GM12872 (cell line): ENCODE data around the gene PDGFC.

Source experiments
- TF ChIP-seq, protein P1 (sequence below): IDR thresholded peaks from 3 replicates; pipeline ENCODE4 v1.5.1; 2011; ENCODE audit warnings: low read depth, mild to moderate bottlenecking, low read length, moderate library complexity; ENCODE audit not compliant: insufficient read depth

PDGFC gene

DNA sequence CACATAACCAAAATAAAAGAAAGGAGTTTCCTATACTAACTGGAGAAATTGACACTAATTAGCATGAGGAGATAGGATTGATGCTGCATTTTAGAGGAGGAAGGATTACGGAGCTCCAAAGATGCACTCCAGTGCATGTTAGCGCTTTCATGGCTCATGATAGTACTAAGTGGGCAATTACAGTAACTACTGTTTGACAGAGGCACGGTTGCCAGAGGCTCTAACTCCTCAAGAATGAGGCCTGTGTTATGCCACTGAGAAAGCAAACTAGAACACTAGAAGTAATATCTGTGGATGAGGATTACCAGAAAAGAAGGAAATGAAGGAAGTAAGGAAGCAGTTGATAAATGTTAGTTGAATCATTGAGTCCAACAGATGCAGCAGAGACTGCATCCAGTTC, 19.6 kb upstream of the PDGFC start:
- TF ChIP-seq, protein P1, sequence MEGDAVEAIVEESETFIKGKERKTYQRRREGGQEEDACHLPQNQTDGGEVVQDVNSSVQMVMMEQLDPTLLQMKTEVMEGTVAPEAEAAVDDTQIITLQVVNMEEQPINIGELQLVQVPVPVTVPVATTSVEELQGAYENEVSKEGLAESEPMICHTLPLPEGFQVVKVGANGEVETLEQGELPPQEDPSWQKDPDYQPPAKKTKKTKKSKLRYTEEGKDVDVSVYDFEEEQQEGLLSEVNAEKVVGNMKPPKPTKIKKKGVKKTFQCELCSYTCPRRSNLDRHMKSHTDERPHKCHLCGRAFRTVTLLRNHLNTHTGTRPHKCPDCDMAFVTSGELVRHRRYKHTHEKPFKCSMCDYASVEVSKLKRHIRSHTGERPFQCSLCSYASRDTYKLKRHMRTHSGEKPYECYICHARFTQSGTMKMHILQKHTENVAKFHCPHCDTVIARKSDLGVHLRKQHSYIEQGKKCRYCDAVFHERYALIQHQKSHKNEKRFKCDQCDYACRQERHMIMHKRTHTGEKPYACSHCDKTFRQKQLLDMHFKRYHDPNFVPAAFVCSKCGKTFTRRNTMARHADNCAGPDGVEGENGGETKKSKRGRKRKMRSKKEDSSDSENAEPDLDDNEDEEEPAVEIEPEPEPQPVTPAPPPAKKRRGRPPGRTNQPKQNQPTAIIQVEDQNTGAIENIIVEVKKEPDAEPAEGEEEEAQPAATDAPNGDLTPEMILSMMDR = no peak

DNA sequence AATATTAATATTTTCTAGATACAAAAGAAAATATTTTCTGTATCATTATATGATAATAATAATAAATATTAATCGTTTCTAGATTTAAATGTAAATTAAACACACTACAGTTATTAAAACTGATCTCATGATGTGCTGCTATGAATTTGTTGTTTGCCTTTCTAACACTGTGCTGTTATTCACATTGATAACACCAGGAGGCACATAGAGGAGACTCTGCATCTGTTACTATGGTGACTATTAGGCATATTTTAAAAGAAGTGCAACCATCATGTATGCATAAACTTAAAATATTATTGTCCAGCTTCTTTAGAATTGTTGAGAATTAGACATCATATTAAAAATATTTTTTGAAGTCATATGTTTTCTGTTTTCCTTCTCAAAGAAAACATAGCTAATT, 11.8 kb upstream of the PDGFC start:
- TF ChIP-seq, protein P1 = no peak

DNA sequence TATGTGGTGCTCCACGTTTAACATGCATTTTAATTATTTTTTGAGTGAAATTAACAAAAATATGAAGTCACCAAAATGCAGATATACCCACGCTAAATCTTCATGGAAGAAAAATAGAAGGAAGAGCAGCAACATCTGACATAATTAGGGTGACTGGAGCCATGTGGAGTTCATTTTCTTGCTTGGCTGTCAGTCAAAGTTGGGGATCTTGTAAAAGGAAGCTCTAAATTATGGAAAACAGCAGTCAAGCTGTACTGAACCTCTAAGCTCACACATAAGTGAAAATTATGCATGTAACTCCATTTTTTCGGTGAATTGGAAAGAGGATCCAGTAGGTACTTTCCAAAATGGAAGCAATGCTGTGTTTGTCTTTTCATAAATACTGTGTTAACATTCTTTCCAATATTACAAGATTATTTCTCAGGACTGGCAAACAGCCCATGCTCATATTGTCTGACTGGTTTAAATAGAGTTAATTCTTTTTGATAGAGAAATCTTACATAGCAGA, 9.7 kb upstream of the PDGFC start:
- TF ChIP-seq, protein P1 = no peak

DNA sequence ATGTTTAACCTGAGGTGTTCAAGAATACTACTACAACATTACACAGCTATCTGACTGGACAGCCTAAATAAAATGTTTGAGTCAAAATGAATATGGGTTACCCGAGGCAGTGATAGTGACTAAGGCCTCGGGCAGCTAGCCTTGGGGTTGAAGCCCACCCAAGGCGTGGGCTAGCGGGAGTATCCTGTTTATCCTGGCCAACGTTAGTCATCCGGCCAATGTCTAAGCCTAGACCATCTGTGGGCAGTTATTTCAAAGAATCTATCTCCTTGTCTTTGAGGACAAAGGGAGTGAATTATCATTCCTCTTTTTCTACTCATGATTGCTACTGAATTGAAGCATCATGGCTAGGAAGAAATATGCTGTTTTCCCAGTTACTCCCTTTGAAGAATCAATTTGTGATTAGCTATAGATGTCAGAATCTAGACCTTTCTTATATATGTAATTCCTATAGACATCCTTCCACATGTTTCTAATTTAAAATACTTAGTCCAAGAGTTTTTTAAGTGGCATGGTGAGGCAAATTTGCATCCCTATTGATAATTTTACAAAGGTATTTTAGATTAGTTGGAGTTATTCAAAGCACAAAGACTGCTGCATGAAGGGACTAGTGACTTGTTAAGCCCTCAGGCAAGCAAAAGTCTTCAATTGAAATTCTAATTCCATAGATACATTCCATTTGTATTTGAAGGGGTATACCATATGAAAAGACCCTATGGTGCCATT, 6.0 kb upstream of the PDGFC start:
- TF ChIP-seq, protein P1 = no peak

DNA sequence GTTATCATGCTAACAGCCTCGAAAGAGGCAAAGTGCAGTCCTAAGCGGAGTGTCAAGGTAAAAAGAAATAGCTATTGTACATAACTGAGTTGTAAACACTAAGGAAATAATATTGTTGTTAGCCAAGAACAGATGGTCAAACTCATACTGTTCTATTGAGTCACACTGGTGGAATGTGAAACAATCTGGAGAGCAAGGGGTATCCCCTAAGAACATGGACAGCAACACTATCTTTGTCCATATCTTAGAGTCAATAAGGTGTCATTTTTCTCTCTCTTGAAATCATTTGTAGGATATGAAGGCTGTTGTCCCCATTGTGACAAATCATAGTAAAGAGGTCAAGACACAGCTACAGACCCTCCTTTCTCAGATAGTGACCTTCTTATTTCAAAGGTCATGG, 4.5 kb upstream of the PDGFC start:
- TF ChIP-seq, protein P1 = no peak

DNA sequence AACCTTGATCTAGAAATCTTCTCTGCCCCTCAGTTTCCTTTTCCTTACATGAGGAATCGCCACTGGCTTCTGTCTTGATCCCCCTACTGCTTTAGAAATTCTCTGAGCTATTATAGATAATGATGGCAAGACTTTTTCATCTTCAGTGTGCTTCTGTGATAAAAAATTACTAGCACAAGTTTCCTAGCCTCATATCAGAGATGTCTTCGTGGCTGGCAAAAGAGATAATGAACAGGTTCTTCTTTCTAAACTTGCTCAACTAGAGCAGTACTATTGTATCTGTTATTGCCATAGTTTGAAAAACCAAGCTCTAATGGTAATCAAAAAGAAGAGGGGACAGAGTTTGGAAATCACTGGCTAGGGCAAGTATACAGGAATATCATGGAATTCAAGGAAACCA, 4.1 kb upstream of the PDGFC start:
- TF ChIP-seq, protein P1 = no peak

DNA sequence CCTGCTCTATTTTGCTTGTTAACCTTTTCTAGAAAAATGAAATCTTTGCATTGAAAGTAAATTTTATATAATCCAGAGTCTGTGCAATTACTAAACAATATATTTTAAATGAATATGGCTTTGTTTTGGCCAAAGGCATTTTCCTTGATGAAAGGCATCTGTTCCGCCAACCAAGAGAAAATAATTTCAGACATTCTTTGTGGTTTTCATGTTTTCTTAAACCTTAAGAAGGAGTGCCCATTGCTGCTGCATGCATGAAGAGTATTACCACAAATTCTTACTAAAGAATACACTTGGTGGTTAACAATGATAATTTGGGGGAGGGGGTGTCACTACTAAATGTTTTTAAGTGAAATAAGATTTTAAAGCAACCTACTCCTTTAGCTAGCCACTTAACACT, 2.7 kb upstream of the PDGFC start:
- TF ChIP-seq, protein P1 = no peak
